T47D (cell line): Measurements from ENCODE around the gene OR2C1.

ENCODE experiments used
- DNase-seq, 2 experiments: peaks; one replicate each; pipeline versions ENCODE4 v3.0.0 to v3.0.0-alpha.2; 2011 to 2012; ENCODE audit warnings: low read depth in 1 of 2, low spot score in 1 of 2
- JUND ChIP-seq: IDR thresholded peaks from 2 replicates; pipeline ENCODE4 v1.6.1; 2012; ENCODE audit warnings: low read depth
- in situ Hi-C: cut with HindIII; loops from 2 replicates; pipeline ENCODE4 v1.10.0; 2016; ENCODE audit warnings: low sequenced_read_pairs, low pct_unique_long_range_greater_than_20kb

The OR2C1 gene

DNA sequence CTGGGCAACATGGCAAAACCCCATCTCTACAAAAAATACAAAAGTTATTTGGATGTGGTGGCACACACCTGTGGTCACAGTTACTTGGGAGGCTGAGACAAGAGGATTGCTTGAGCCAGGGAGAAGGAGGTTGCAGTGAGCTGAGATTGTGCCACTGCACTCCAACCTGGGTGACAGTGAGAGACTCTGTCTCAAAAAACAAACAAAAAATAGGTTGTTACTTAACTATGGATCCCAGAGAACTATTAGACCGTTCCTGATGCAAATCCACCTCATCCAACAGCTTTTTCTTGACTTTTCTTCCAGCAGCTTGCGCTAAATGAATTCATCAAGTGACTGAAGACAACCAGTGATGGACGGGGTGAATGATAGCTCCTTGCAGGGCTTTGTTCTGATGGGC, at the start of gene OR2C1:
Gene OR2C1 (plus strand): TSS at position 301 of the 400 bp plus-strand sequence. CDS start 52 bp downstream, at position 353.
- no peak for DNase-seq
- TF ChIP-seq JUND: no peak
- in situ Hi-C loops: no loop called here

GRCh38 chr16:3306078-3306477, 49.6 kb upstream of the OR2C1 start:
- no peak for DNase-seq
- in situ Hi-C loops: no loop called here
- TF ChIP-seq JUND: no peak

GRCh38 chr16:3311496-3311895, 44.2 kb upstream of the OR2C1 start:
- in situ Hi-C loops: no loop called here
- TF ChIP-seq JUND: no peak

DNA sequence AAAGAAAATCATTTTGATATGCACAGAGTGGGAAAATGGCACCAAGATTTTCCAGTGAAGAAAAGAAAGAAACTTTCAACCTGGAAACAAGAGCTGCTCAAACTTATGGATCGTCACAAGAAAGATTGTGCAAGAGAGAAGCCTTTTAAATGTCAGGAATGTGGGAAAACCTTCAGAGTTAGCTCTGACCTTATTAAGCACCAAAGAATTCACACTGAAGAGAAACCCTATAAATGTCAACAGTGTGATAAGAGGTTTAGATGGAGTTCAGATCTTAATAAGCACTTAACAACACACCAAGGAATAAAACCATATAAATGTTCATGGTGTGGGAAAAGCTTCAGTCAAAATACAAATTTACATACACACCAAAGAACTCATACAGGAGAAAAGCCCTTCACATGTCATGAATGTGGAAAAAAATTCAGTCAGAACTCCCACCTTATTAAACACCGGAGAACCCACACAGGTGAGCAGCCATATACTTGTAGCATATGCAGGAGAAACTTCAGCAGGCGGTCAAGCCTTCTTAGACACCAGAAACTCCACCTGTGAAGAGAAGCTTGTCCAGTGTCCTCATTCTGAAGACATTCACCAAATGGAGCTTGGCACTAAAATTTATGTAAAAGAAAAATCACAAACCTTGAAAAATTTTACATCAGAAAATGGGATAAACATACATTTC, 38.2 kb upstream of the OR2C1 start:
- peak in 1 of 2 experiments; percentile 45 for DNase-seq
- TF ChIP-seq JUND: no peak
- in situ Hi-C loops: no loop called here

More at GRCh38 chr16:3311496-3311895, 44.2 kb upstream of the OR2C1 start:
- no peak for DNase-seq

GRCh38 chr16:3321816-3322215, 33.9 kb upstream of the OR2C1 start:
- DNase-seq: no peak
- TF ChIP-seq JUND: no peak

GRCh38 chr16:3327514-3327913, 28.2 kb upstream of the OR2C1 start:
- no peak for TF ChIP-seq JUND
- DNase-seq: no peak
- in situ Hi-C loops: no loop called here

More at GRCh38 chr16:3321816-3322215, 33.9 kb upstream of the OR2C1 start:
- in situ Hi-C loops: no loop called here

- in situ Hi-C loops: no loop called here
- no peak for TF ChIP-seq JUND
- DNase-seq: no peak
Observed at GRCh38 chr16:3328104-3328503, 27.6 kb upstream of the OR2C1 start.

- no peak for TF ChIP-seq JUND
- in situ Hi-C loops: no loop called here
- DNase-seq: no peak
Observed at GRCh38 chr16:3328643-3329042, 27.0 kb upstream of the OR2C1 start.

- in situ Hi-C loops: no loop called here
Observed at GRCh38 chr16:3346041-3346440, 9.6 kb upstream of the OR2C1 start.

GRCh38 chr16:3347586-3347985, 8.1 kb upstream of the OR2C1 start:
- no peak for DNase-seq
- in situ Hi-C loops: no loop called here
- TF ChIP-seq JUND: no peak

More at GRCh38 chr16:3346041-3346440, 9.6 kb upstream of the OR2C1 start:
- peak in 1 of 2 experiments; percentile 62 for DNase-seq
- no peak for TF ChIP-seq JUND

GRCh38 chr16:3348547-3349167, 7.0 kb upstream of the OR2C1 start:
- DNase-seq: no peak
- no peak for TF ChIP-seq JUND
- in situ Hi-C loops: no loop called here

- TF ChIP-seq JUND: no peak
- in situ Hi-C loops: no loop called here
- no peak for DNase-seq
Observed at GRCh38 chr16:3349175-3349574, 6.5 kb upstream of the OR2C1 start.

DNA sequence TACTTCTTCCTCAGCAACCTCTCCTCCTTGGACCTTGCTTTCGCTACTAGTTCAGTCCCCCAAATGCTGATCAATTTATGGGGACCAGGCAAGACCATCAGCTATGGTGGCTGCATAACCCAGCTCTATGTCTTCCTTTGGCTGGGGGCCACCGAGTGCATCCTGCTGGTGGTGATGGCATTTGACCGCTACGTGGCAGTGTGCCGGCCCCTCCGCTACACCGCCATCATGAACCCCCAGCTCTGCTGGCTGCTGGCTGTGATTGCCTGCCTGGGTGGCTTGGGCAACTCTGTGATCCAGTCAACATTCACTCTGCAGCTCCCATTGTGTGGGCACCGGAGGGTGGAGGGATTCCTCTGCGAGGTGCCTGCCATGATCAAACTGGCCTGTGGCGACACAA, 429 bp downstream of the OR2C1 start:
- in situ Hi-C loops: no loop called here
- DNase-seq: no peak
- no peak for TF ChIP-seq JUND
